ENCODE measurements around the gene NRXN3. TPM values are rescaled to one million over a fixed set of nuclear protein-coding genes. Genes with fewer than 3 reads are reported as not detected.

Gene NRXN3
- total RNA-seq, 1 donor from 2014 or later = 1.6 TPM

DNA sequence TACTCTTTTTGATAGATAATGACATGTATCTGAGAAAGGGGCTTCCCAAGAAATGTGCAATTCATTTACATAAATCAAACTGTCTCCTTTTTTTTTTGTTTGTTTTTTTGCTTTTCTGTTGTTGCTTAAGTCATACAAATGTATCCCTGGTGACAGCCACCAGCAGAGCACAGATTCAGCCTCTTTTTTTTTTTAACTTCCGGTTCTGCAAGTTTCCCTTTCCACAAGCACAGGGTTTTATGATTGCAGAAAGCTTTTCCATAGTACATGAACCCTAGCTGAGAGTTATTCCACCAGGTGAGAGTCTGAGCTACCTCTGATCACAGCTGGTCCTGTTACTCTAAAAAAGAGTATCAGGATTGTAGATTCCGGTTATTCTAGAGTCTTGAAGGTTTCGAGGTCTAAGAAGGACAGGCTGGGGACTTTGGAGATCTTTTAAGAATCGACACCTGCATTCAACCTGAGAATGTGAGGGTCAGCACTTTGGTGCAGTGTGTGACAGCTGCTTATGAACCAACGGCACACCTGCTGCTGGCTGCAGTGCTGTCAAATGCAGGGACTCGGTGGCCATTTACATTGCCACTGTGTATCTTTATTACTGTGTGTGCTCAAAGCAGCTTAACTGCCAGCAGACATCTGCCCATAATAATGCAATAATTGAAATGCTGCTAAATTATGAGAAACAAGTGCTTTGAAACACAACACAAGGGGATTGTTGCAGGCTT is 551.7 kb downstream of the NRXN3 start:
- TF ChIP-seq, protein P1, sequence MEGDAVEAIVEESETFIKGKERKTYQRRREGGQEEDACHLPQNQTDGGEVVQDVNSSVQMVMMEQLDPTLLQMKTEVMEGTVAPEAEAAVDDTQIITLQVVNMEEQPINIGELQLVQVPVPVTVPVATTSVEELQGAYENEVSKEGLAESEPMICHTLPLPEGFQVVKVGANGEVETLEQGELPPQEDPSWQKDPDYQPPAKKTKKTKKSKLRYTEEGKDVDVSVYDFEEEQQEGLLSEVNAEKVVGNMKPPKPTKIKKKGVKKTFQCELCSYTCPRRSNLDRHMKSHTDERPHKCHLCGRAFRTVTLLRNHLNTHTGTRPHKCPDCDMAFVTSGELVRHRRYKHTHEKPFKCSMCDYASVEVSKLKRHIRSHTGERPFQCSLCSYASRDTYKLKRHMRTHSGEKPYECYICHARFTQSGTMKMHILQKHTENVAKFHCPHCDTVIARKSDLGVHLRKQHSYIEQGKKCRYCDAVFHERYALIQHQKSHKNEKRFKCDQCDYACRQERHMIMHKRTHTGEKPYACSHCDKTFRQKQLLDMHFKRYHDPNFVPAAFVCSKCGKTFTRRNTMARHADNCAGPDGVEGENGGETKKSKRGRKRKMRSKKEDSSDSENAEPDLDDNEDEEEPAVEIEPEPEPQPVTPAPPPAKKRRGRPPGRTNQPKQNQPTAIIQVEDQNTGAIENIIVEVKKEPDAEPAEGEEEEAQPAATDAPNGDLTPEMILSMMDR (IDR thresholded peaks at IDR 0.05; ENCODE audit: insufficient read depth, low read length, poor library complexity, severe bottlenecking) = no peak
- DNase-seq (ENCODE audit: low read depth) = no peak
- Histone ChIP-seq H3K4me3 (ENCODE audit: low read depth, low read length) (no peak overlapping the region), H3K27me3 (ENCODE audit: control insufficient read depth, insufficient read depth, low read length) (no peaks in the 10 kb centered on the region), H3K36me3 (ENCODE audit: control insufficient read depth, insufficient read depth, low read length) (no peaks in the 10 kb centered on the region)

DNA sequence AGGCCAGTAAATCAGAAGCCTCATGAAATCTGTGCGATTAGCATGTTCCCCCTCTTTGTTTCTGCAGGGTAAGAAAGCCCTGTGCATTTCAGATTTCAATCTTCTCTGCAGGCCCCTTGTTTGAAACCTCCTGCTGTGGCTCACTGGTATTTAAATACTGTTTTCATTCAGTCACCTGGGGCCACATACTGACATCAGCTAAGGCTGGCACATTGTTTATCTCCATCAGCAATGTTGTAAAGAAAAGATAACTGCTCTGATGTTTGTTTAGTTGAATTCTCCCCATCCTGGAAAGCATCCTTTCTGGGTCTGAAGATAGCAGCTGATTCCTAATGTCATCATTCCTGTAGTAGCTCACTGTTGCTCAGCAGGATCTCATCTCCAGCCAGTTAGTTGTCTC is 554.9 kb downstream of the NRXN3 start:
- no peak for DNase-seq (ENCODE audit: low read depth)
- no peak overlapping the region for H3K4me3 ChIP-seq (ENCODE audit: low read depth, low read length)
- no peaks in the 10 kb centered on the region for H3K27me3 ChIP-seq (ENCODE audit: control insufficient read depth, insufficient read depth, low read length)
- TF ChIP-seq, protein P1 (IDR thresholded peaks at IDR 0.05; ENCODE audit: insufficient read depth, low read length, poor library complexity, severe bottlenecking) = no peak
- H3K36me3 ChIP-seq (ENCODE audit: control insufficient read depth, insufficient read depth, low read length) = no peaks in the 10 kb centered on the region

DNA sequence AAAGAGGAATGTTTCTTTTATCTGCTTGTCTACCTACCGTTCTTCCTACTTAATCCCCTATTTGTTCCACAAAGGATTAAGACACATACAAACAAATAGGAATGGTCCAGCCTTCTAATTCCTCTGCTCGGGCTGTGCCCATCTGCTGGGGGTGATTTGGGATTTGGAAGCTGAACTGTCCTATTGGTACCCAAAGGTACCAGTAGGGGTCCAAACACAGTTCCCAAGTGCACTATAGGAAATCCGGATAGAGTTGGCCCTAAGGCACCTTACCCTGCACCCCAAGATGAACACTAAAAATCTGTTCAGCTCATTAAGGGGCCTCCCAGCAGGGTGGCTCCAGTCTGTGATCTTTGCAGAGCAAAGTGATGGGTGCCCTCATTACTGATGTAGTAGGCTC is 566.9 kb downstream of the NRXN3 start:
- TF ChIP-seq, protein P1 (IDR thresholded peaks at IDR 0.05; ENCODE audit: insufficient read depth, low read length, poor library complexity, severe bottlenecking) = no peak

DNA sequence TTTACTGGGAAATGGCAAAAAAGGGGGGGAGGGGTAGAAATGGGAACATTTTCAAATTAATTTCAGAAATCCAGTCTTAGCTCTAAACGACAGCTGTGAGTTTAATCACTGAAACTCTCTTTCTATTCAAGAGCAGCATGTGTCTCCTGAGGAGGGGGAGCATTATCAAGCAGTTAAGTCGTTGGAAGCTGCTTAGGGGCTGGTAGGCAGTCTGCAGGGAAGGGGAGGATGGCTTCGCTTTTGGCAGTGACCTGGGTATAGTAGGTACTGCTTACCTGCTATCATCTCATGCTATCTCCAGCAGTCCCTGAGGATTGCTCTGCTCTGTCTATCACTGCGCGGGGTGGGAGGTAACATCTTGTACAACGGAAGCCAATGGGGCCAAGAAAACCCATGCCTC is 567.4 kb downstream of the NRXN3 start:
- DNase-seq (ENCODE audit: low read depth) = no peak
- Histone ChIP-seq H3K36me3 (ENCODE audit: control insufficient read depth, insufficient read depth, low read length) (no peaks in the 10 kb centered on the region), H3K4me3 (ENCODE audit: low read depth, low read length) (no peak overlapping the region), H3K27me3 (ENCODE audit: control insufficient read depth, insufficient read depth, low read length) (no peaks in the 10 kb centered on the region)
- TF ChIP-seq, protein P1 (IDR thresholded peaks at IDR 0.05; ENCODE audit: insufficient read depth, low read length, poor library complexity, severe bottlenecking) = no peak

More for the DNA sequence above, 566.9 kb downstream of the NRXN3 start:
- DNase-seq (ENCODE audit: low read depth) = no peak
- H3K27me3 ChIP-seq (ENCODE audit: control insufficient read depth, insufficient read depth, low read length) = no peaks in the 10 kb centered on the region
- H3K4me3 ChIP-seq (ENCODE audit: low read depth, low read length) = no peak overlapping the region
- no peaks in the 10 kb centered on the region for H3K36me3 ChIP-seq (ENCODE audit: control insufficient read depth, insufficient read depth, low read length)

DNA sequence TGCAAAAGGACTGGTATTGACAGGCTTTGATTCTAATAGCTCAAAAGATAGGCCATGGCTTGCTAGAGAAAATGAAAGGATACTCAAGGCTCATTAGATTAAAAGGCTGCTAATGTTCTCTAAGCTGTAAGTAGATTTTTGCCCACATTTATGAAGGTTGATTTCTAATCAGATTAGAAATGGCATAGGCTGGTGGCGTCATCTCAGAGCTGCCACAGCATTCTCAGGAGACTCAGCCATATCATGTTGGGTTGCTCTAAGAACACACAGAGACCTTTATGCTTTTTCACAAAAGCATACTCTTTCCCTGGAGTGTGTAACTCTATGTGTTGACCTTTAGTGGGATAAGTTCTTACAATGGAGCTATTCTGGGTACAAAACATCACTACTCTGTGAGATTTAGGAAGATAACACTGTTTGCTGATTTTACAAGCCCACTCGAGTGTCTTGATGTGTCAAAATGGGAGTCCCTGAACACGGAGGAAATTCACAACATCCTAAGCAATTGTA is 576.0 kb downstream of the NRXN3 start:
- no peak overlapping the region for H3K4me3 ChIP-seq (ENCODE audit: low read depth, low read length)
- no peak for DNase-seq (ENCODE audit: low read depth)
- TF ChIP-seq, protein P1 (IDR thresholded peaks at IDR 0.05; ENCODE audit: insufficient read depth, low read length, poor library complexity, severe bottlenecking) = no peak
- H3K36me3 ChIP-seq (ENCODE audit: control insufficient read depth, insufficient read depth, low read length) = no peaks in the 10 kb centered on the region
- no peaks in the 10 kb centered on the region for H3K27me3 ChIP-seq (ENCODE audit: control insufficient read depth, insufficient read depth, low read length)

DNA sequence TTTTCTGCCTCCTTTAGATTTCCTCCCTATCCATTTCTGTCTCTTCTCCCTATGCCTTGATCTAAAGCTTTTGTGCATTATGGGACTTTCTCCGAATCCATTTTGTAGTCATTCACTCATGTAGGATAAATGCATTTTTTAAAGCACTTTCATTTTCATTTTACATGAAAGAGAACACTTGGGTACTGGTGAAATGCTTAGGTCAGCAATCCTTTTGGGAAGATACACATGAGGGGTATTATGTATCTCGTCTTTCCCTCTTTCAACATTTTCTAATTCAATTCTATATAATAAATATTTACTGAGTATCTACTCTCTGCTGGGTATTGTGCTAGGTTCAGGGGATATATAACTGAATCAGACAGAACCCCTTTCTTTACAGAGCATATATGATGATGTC is 577.6 kb downstream of the NRXN3 start:
- no peaks in the 10 kb centered on the region for H3K27me3 ChIP-seq (ENCODE audit: control insufficient read depth, insufficient read depth, low read length)
- TF ChIP-seq, protein P1 (IDR thresholded peaks at IDR 0.05; ENCODE audit: insufficient read depth, low read length, poor library complexity, severe bottlenecking) = no peak
- DNase-seq (ENCODE audit: low read depth) = no peak
- H3K4me3 ChIP-seq (ENCODE audit: low read depth, low read length) = no peak overlapping the region
- no peaks in the 10 kb centered on the region for H3K36me3 ChIP-seq (ENCODE audit: control insufficient read depth, insufficient read depth, low read length)
